Subcutaneous adipose tissue (tissue), 4 donors: Measurements from ENCODE around the gene CDH2. TPM values are rescaled to one million over a fixed set of nuclear protein-coding genes. Genes with fewer than 3 reads are reported as not detected.

Experiments used
- CTCF ChIP-seq: fragments of 450-650 bp; IDR thresholded peaks from one replicate; pipeline ENCODE4 v1.5.1; 2016; ENCODE audit warnings: low read depth, mild to moderate bottlenecking, control low read depth, antibody characterized with exemption, moderate library complexity
- total RNA-seq, 4 donors: library from RNA; depleted of rRNA; stranded (reverse); fragments of >200 nt; gene quantifications; one replicate each; pipeline ENCODE4 v1.1.0, GENCODE V29; 2016

CDH2 gene
- total RNA-seq, 4 donors from 2014 or later = 0.22 to 0.49 TPM; not detected in 2

GRCh38 chr18:28039691-28040090 is 137.2 kb downstream of the CDH2 start:
- TF ChIP-seq CTCF = no peak

GRCh38 chr18:28039078-28039477 is 137.9 kb downstream of the CDH2 start:
- TF ChIP-seq CTCF = no peak

GRCh38 chr18:28036488-28036887 is 140.4 kb downstream of the CDH2 start:
- no peak for TF ChIP-seq CTCF

- TF ChIP-seq CTCF = no peak
These were observed 142.4 kb downstream of the CDH2 start for GRCh38 chr18:28034567-28034966.

GRCh38 chr18:28032177-28032576 is 144.8 kb downstream of the CDH2 start:
- no peak for TF ChIP-seq CTCF

- TF ChIP-seq CTCF = no peak
These were observed 146.5 kb downstream of the CDH2 start for GRCh38 chr18:28030458-28030857.

GRCh38 chr18:28027755-28028154 is 149.2 kb downstream of the CDH2 start:
- TF ChIP-seq CTCF = no peak
